GM19324 (cell line): Measurements from ENCODE around the gene CDK19.
"Not testable (repeated sequence)": the region's sequence is repeated elsewhere in the genome, so short reads cannot be mapped to it uniquely, and the experiment has no call there.

Experiments
- ATAC-seq: cut with Tn5 transposase; IDR thresholded peaks from one replicate; pipeline ENCODE4 v1.9.1; 2021; ENCODE audit warnings: mild to moderate bottlenecking, moderate library complexity; ENCODE audit not compliant: unreplicated experiment, low FRiP score

Gene CDK19

GRCh38 chr6:110761371-110761770 is 53.9 kb downstream of the CDK19 start:
- no peak for ATAC-seq

- ATAC-seq: no peak
Measured at GRCh38 chr6:110760589-110760988, 54.7 kb downstream of the CDK19 start.

GRCh38 chr6:110760098-110760497 is 55.2 kb downstream of the CDK19 start:
- not testable (repeated sequence) for ATAC-seq

GRCh38 chr6:110757926-110758325 is 57.3 kb downstream of the CDK19 start:
- ATAC-seq: no peak

GRCh38 chr6:110756817-110757216 is 58.5 kb downstream of the CDK19 start:
- no peak for ATAC-seq

- ATAC-seq: no peak
Measured at GRCh38 chr6:110755411-110755834, 59.8 kb downstream of the CDK19 start.

- ATAC-seq: not testable (repeated sequence)
Measured at GRCh38 chr6:110753936-110754668, 61.2 kb downstream of the CDK19 start.

GRCh38 chr6:110748453-110748852 is 66.8 kb downstream of the CDK19 start:
- ATAC-seq: no peak

GRCh38 chr6:110746680-110747079 is 68.6 kb downstream of the CDK19 start:
- ATAC-seq: no peak

GRCh38 chr6:110744991-110745390 is 70.3 kb downstream of the CDK19 start:
- no peak for ATAC-seq

- ATAC-seq: not testable (repeated sequence)
Measured at GRCh38 chr6:110742552-110742951, 72.7 kb downstream of the CDK19 start.

- no peak for ATAC-seq
Measured at GRCh38 chr6:110741517-110741916, 73.8 kb downstream of the CDK19 start.

- no peak for ATAC-seq
Measured at GRCh38 chr6:110738899-110739365, 76.3 kb downstream of the CDK19 start.

- ATAC-seq: no peak
Measured at GRCh38 chr6:110735666-110736065, 79.6 kb downstream of the CDK19 start.

- ATAC-seq: no peak
Measured at GRCh38 chr6:110731898-110732297, 83.4 kb downstream of the CDK19 start.

- ATAC-seq: no peak
Measured at GRCh38 chr6:110731196-110731595, 84.1 kb downstream of the CDK19 start.

- ATAC-seq: no peak
Measured at GRCh38 chr6:110728501-110728900, 86.8 kb downstream of the CDK19 start.

GRCh38 chr6:110723017-110723416 is 92.3 kb downstream of the CDK19 start:
- ATAC-seq: no peak

- no peak for ATAC-seq
Measured at GRCh38 chr6:110720066-110720465, 95.2 kb downstream of the CDK19 start.

- ATAC-seq: not testable (repeated sequence)
Measured at GRCh38 chr6:110719601-110720000, 95.7 kb downstream of the CDK19 start.

- ATAC-seq: no peak
Measured at GRCh38 chr6:110714143-110714542, 101.1 kb downstream of the CDK19 start.

- ATAC-seq: no peak
Measured at GRCh38 chr6:110712238-110712637, 103.0 kb downstream of the CDK19 start.
